Erythroblast (primary cell): ENCODE measurements around the gene ZNF142.

Source experiments
- DNase-seq, 2 experiments: peaks; one replicate each; lab custom pipeline; 2025; lab: John Stamatoyannopoulos, UW
- GATA1 ChIP-seq: IDR thresholded peaks from 2 replicates; pipeline ENCODE4 v1.6.1; 2011; ENCODE audit warnings: low read depth, mild to moderate bottlenecking, control low read depth, low read length, moderate library complexity
- POLR2A ChIP-seq: IDR thresholded peaks from 2 replicates; pipeline ENCODE4 v1.6.1; 2011; ENCODE audit warnings: mild to moderate bottlenecking, low read length

Gene ZNF142, protein sequence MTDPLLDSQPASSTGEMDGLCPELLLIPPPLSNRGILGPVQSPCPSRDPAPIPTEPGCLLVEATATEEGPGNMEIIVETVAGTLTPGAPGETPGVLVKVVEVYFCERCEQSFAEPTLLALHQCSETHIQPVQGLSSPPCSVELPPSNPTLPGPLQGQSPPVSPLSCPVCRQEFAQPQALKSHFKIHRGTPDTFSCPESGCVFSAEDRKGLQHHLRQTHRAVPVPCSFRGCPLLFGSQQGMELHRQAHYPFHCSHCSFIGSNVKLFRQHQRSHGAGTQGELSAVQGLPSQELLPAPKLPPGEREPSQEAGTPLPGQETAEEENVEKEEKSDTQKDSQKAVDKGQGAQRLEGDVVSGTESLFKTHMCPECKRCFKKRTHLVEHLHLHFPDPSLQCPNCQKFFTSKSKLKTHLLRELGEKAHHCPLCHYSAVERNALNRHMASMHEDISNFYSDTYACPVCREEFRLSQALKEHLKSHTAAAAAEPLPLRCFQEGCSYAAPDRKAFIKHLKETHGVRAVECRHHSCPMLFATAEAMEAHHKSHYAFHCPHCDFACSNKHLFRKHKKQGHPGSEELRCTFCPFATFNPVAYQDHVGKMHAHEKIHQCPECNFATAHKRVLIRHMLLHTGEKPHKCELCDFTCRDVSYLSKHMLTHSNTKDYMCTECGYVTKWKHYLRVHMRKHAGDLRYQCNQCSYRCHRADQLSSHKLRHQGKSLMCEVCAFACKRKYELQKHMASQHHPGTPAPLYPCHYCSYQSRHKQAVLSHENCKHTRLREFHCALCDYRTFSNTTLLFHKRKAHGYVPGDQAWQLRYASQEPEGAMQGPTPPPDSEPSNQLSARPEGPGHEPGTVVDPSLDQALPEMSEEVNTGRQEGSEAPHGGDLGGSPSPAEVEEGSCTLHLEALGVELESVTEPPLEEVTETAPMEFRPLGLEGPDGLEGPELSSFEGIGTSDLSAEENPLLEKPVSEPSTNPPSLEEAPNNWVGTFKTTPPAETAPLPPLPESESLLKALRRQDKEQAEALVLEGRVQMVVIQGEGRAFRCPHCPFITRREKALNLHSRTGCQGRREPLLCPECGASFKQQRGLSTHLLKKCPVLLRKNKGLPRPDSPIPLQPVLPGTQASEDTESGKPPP (N-terminal part only)

DNA sequence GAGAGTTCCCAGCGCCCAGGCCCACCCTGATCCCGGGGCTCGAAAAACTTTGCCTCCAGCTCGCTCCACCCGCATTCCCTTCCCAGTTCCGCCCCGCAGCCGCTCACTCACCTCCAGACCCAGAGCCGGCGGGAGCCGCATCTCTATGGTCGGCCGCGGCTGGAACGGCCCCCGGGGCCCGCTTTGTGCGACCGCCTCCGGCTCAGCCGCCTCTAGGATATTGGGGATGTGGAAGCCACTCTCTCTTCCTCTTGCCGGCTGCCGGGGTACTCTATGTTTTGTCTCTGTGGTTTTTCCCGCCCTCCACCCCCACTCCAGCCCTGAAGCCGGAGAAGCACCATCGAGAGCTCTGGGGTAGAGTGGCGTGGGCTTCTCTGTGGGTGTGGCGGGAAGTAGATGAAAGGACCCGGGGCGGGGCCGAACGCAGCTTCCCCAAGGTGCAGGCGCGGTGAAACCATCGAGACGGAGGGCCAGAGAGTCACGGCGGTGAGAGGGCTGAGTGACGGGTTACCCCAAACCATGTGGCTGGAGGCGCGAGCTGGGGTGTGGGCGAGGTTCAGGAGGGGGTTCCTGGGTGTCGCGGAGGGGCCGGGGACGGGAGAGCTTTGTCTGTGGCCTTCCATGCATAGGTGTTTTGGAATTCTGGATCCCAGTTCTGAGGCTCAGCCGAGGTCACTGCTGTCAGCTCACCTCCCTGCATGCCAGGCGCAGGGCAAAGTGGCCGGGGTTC is at the start of gene ZNF142, which contains the start of gene BCS1L:
ZNF142 (minus strand) TSS at position 366 of the 730 bp plus-strand sequence. CDS start 3,194 bp downstream, outside the sequence.
BCS1L (plus strand) TSS at position 426 of the 730 bp plus-strand sequence. CDS start 1,305 bp downstream, outside the sequence.
- TF ChIP-seq GATA1 = no peak
- TF ChIP-seq POLR2A = peak; percentile 78
- DNase-seq = peak; percentile 89 to 90

DNA sequence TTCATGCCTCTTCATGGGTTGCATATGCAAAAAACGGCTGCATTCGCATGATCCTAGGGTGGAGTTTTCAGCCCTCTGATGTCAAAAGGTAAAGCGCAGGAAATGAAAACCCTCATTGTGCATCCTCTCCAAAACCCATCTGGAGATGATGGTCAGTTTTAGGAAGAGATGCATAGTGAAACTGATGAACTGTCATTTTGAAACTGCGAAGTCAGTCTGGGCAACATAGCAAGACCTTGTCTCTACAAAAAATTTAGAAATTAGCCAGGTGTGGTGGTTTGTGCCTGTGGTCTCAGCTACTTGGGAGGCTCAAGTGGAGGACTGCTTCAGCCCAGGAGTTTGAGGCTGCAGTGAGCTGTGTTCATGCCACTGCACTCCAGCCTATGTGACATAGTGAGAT is 48.7 kb upstream of the ZNF142 start:
- DNase-seq = no peak
- TF ChIP-seq GATA1 (no peak), POLR2A (no peak)

DNA sequence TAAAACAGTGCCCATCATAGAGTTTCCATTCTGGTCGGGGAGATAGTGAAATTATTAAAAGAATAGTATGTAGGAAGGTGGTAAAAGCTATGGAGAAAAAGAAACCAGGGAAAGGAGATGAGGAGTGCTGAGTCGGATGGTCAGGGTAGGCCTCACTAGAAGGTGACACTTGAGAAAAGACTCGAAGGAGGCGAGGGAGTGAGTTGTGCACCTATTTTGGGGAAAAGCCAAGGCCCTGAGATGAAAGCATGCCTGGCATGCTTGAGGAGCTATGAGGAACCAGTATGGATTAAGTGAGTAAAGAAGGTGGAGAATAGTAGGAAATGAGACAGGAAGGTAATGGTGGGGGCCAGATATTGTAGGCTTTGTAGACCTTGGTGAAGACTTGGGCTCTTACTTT is 43.9 kb upstream of the ZNF142 start:
- no peak for DNase-seq
- TF ChIP-seq GATA1 (no peak), POLR2A (no peak)

DNA sequence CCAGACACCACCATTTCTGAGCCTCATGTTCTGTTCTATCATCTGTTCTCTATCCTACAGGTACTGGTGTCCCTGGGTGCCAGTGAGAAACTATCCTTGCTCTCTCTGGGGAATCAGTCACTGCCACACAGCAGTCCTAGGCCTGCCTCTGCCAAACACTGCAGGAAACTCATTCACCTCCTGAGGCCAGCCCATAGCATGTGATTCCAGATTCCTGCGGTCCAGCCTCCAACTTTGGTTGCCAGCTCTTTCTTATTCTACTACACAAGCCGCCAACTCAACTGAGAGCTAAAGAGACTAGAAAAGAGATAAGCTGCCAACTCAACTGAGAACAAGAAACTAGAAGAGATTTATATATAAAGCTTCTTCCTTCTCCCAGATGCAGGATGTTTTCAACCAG is 42.4 kb upstream of the ZNF142 start:
- TF ChIP-seq POLR2A (no peak), GATA1 (no peak)
- no peak for DNase-seq

DNA sequence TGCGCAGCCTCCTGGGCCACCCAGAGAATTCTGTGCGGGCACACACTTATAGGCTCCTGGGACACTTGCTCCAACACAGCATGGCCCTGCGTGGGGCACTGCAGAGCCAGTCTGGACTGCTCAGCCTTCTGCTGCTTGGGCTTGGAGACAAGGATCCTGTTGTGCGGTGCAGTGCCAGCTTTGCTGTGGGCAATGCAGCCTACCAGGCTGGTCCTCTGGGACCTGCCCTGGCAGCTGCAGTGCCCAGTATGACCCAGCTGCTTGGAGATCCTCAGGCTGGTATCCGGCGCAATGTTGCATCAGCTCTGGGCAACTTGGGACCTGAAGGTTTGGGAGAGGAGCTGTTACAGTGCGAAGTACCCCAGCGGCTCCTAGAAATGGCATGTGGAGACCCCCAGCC is 39.5 kb upstream of the ZNF142 start:
- TF ChIP-seq POLR2A (no peak), GATA1 (no peak)
- no peak for DNase-seq

DNA sequence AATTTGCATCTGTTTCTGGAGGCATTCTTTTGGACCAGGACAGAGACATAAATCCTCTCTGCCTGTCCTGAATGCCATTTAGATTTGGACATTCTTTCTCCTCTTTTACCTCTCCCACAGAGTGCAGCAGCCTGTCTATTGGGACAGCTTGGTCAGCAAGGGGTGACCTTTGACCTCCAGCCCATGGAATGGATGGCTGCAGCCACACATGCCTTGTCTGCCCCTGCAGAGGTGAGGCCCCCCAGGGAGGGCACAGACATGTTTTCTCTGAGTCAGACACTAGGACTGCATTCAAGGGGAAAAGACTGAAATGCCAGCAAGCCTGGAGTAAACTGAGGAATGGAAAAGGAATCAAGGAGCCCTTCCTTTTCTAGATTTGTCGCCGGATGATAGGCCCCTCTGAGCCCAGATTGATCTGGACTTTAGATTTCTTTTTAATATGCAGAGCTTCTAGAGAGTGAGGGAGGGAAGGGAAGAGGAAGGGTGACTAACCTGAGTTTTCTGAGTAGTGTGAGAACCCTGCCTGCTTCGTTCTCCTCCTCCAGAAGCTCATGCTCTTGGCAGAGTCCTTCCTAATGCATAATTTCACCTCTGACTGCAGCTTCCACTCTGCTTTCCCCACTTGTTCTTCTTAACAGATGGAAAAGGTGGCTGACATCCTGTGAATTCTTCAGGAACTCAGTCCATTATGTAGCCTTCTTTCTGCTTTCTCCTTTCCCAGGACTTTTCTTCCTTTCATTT is 35.2 kb upstream of the ZNF142 start:
- DNase-seq = no peak
- no peak for TF ChIP-seq POLR2A
- TF ChIP-seq GATA1 = no peak

DNA sequence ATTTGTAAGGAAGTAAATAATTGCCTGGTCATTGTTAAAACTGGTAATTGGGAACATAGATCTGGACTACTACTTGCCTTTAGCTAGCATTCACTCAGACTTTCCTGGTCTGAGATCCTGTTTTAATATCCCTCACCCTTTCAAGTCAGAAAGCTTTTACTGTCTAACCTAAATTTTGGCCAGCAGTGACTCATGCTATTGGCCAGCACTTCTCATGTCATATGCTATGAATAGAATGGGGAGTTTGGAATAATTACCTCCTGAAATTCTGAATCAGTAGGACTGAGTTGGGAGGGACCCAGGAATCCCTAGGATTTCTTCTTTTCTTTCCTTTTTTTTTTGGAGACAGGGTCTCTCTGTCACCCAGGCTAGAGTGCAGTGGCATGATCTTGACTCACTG is 31.8 kb upstream of the ZNF142 start:
- no peak for DNase-seq
- TF ChIP-seq POLR2A (no peak), GATA1 (no peak)

DNA sequence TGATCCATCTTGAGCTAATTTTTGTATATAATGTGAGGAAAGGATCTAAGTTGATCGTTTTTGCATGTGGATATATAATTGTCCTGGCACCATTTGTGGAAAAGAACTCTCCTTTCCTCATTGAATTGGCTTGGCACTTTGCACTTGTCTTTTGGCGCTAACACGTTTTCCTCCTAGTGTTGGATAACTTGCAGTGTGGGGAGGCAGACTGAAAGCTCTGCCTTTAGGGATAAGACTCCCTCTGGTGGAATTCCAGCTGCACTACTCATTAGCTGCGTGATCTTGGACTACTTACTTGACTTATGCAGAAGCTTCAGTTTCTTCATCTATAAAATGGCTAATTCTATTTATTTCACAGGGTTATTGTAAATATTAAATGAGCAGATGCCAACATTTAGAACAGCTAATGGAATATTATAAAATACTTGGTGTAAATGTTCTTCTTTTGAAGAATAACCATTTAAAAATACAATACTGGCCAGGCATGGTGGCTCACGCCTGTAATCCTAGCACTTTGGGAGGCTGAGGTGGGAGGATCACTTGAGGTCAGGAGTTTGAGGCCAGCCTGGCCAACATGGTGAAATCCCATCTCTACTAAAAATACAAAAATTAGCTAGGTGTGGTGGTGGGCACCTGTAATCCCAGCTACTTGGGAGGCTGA is 28.1 kb upstream of the ZNF142 start:
- DNase-seq = peak; percentile 76 to 78

DNA sequence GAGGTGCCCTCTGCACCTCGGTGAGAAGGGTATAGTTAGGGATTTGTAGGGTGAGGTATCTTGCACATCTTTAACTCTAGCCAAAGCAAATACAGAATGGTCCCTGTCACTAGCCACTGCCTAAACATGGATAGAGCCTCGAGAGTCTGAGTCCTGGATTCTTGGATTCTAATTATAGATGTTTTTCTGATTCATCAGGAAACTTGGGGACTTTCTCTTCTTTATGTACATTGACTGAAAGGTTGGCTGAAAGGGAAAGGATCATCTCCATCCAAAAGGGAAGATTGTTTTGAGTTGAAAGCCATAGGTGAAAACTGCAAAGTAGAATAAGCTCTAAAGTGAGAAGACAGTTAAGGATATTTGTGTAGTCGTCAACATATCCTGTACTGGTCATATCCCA is 20.6 kb upstream of the ZNF142 start:
- DNase-seq = no peak
- TF ChIP-seq GATA1 (no peak), POLR2A (no peak)

DNA sequence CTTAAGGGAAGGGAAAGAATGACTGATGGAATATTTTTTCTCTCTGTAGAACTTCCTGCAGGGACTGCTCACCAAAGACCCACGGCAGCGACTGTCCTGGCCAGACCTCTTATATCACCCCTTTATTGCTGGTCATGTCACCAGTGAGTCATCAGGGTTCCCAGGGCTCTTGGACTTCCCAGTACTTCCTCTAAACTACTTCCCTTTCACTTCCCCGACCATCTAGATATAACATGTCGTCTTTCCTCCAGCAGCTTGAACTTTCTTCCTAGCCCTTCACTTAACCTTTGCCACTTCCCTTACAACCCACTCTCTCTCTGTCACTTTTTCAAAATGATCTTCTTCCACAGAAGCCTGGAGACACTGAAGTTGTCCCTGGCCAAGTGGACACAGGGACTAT is 19.7 kb upstream of the ZNF142 start:
- TF ChIP-seq GATA1 (no peak), POLR2A (no peak)
- peak in 1 of 2 experiments; percentile 41 for DNase-seq

DNA sequence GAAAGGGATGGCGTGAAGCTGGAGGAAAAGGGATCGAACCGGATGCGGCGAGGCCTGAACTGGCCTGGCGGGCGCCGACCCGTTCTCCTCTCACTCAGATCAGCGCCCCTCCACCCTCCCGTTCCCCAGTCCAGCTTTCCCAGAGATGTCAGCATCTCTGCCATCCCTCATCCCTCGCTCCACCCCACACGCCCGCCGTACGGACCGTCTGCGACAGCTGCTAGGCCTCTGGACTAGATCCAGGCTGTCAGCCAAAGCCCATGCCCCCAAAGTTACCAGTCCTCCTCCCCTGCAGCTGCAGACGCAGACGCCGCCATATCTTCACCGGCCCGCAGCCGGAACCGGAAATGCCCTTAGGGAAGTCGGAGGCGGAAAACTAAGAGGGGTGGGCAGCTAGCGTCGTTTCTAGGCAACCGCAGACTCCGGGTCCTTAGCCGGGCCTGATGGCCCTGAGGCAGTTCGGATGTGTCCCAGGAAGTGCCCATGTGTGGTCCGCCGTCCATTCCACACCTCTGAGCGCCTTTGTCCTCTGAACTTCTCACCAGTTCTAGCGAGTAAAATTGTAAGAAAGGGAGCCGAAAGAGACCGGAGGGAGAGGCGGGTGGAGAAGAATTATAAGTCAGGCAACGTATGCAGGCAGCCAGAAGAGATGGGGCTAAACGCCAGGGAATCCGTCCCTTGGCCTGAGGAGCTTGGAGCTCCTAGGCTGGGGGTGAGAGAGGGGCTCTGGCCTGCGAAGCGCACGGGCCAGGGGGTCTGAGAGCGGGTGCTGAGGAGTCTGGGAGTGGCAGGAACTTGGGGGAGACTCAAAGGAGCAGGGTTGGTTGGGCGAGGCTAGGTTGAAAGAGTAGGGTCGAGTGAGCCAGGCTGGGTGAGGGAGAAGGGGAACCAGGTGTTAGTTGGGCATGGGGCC is 12.5 kb upstream of the ZNF142 start, which contains the start of the genes RNF25 and STK36:
RNF25 (minus strand) TSS at position 349 of the 913 bp plus-strand sequence; CDS start at position 317, 32 bp downstream.
STK36 (plus strand) TSS at position 433 of the 913 bp plus-strand sequence. CDS start 744 bp downstream, outside the sequence.
- peak; percentile 87 for TF ChIP-seq POLR2A
- no peak for TF ChIP-seq GATA1
- peak; percentile 90 for DNase-seq

DNA sequence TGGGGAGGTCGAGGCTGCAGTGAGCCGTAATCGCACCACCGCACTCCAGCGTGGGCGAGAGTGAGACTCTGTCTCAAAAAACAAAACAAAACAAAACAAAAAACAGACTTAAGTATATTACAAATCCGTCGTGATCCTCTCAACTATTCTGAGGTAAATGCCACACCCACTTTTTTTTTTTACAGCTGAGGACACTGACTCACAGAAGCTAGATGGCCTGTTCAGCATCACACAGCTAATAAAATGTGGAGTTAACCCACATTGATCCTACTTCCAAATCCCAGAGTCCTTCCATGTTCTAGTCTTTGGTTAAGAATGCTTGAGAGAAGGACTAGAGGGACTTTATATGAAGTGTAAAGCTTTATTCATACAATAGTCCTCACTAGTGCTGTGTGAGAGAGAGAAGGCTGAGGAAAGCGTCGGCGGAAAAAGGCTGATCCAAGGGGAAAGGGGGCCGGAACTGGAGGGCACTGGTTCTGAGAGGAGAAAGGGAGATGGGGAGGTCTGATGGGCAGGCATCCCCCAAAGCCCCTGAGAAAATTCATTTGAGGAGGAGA is 11.8 kb upstream of the ZNF142 start:
- DNase-seq = peak; percentile 29 to 41
- no peak for TF ChIP-seq GATA1
- no peak for TF ChIP-seq POLR2A
